Iris pigment epithelial cell (primary cell): ENCODE data around the gene NHLH2.

ENCODE experiments used
- DNase-seq: peaks from one replicate; pipeline ENCODE4 v3.0.0-alpha.2; 2011; ENCODE audit warnings: low read depth

NHLH2 gene

DNA sequence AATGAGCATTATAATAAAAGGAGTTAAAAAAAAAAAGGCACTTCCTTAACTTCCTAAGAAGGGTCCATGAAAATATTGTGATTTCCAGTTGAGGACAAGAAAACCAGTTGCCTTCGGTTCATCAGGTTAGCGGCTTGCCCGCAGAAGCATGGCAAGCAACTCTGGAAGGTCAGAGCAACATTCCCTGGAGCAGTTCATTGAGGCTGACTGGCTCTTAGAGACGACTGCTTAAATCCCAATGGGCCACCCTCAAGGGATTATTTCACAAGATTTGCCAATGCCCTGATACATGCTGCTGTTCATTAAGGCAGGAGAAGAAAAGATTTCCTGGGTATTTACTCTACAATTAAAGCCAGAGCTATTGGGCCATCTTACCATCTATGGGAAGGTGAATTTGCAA, 43.4 kb downstream of the NHLH2 start:
- DNase-seq: no peak

DNA sequence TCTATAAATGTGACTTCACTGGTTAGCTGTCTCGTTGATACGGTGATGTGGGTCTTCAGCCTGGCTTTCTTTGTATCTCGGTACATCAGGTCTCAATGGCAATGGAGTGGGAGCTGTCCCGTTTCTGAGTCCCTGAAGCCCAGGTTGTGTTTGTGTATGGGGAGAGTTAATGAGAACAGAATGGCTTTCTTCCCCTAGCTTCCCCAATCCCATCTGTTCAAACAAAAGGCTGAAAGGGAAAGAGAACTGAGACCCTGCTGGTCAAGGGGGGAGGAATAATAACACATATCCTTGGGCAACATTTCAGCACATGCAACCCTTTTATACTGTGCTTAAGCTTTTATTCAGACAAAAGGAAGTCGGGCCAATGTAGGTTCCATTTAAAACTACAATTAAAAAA, 44.0 kb downstream of the NHLH2 start:
- DNase-seq: no peak

DNA sequence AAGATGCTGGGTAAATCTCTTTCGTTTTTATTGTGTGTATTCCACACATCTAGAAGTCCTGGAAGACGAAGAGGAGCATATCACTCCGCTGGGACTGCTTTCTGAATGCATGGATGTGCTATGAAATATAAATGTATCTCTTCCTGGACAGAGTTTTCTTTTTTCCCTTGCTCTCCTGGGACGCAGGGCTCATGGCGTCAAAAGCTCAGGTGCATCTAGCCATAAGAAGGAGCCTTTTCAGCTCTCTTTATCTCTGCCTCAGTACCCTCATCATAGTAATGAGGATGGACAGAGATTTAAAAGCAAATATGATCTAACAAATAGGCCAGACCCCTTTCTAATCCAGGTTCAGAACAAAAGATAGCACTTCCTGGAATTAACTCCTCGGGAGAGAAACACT, 44.9 kb downstream of the NHLH2 start:
- no peak for DNase-seq

DNA sequence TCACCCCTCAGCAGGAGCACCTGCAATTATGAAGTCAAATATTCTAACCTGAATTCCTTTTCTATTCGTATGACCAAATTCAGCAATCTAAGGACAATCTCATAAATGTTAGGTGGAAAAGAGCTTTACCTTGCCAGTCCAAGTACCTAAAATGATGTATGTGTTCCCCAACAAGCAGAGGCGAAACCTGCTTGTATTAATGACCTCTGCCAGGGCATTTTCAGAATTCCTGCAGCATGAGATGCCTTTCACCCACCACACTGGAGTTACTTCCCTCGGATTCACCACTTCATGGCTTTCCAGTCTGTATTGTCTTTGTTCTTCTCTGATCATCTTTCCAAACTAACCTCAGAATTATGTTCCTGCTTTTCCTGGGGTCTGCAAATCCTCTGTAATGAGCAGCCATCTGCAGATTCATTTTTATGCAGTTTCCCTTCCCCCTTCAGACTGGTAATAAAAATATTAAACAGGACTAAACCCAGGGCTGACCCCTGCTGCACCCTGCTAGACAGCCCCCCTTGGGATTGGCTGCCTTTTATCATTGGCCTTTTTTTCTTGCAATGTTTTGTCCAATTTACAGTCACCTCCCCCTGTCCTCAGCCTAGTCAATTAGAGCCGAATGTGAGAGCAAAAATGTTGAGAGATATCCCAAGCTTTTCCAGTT, 45.8 kb downstream of the NHLH2 start:
- no peak for DNase-seq

DNA sequence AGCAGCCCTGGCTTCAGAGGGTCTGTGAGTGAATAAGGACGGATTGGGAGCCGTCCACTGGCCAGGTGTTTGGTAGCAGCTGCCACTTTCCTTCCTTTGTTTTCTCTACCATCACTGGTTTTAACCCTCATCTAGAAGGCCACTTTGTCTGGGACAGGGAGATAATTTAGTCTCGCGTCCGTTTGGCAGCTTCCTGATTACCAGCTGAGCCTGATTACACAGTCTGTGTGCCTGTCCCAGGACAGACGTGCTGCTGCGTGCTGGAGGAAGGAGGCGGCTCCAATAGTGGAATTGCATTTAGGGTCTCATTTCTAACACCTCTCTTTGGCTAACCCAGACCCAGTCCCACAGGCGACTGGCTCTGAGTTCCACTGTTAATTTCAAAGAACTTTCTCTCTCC, 47.8 kb downstream of the NHLH2 start:
- no peak for DNase-seq

DNA sequence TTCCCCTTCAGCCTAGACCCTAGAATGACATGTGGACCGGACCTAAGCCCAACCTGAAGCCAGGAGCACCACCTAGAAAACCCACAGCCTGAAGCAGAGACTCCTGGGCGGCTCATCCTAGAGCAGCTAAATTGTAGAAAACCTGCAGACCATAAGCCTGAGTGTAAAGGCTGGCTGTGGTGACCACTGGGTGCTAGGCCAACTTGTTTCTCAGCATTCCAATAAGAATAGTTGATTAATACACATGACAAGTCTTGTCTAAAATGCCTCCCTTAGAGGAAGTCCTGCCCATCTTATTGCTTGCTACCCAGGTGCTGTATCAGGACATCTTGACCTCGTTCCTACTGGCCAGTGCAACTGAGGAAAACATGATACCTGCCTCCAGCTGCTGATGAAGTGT, 49.1 kb downstream of the NHLH2 start:
- no peak for DNase-seq

DNA sequence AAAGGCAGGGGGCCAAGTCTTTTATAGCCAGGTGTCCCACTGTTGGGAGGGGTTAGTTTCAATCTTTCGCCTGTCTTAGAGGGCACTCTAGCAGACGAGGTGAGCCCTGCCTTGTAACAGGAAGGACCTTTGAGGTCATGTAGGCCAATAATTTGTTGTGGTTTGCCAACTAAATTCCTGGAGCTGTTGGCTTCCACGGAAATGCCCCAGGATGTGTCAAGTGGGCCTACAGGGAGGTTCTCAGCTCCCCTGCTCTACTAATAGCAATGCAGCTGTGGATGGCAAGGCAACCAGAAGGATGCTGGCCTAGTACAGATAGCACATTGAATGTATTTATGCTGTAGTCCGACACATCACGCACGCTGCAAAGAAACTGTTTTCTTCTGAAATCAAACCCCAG, 50.1 kb downstream of the NHLH2 start:
- no peak for DNase-seq

DNA sequence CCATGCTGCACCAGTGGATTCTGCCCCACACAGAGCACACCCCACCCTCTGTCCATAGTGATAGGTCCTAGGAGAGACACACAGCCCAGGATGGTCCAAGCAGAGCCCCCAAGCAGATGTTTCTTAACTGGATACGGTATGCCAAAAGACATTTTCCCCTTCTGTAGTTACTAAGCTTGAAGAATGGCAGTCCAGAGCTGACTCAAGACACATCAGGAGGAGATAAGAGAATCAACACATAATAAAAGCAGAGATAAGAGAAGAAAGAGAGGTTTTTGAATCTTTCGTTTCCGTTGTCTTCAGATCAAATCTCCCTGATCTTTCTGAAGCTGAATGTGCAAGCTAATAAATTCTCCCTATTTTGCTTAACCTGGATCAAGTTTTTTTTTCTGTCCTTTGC, 50.6 kb downstream of the NHLH2 start:
- DNase-seq: no peak
